Endodermal cell (in vitro differentiated cells): Measurements from ENCODE around the gene MYL5. TPM values are rescaled to one million over a fixed set of nuclear protein-coding genes. Genes with fewer than 3 reads are reported as not detected.
A peak's percentile ranks its signal among the peaks of the same experiment; 100 is the strongest.

Experiments used
- DNase-seq: peaks from one replicate; pipeline ENCODE4 v3.0.0-alpha.2; 2017
- H3K27ac ChIP-seq: 2 replicates; pipeline ENCODE4 v1.5.1; 2013; ENCODE audit warnings: mild to moderate bottlenecking, low read depth, low read length, moderate library complexity
- H3K27me3 ChIP-seq: 2 replicates; pipeline ENCODE4 v1.6.1; 2013; ENCODE audit warnings: mild to moderate bottlenecking, low read length, moderate library complexity; ENCODE audit not compliant: insufficient read depth, control insufficient read depth, poor library complexity, severe bottlenecking
- H3K36me3 ChIP-seq: 2 replicates; pipeline ENCODE4 v1.7.0; 2013; ENCODE audit warnings: mild to moderate bottlenecking, low read length, moderate library complexity; ENCODE audit not compliant: control insufficient read depth, insufficient read depth
- H3K4me1 ChIP-seq: one replicate; pipeline ENCODE4 v1.7.0; 2013; ENCODE audit warnings: low read length; ENCODE audit not compliant: control insufficient read depth, insufficient read depth
- H3K4me3 ChIP-seq: 2 replicates; pipeline ENCODE4 v1.5.1; 2013; ENCODE audit warnings: mild to moderate bottlenecking, low read length, moderate library complexity
- H3K9ac ChIP-seq: 2 replicates; pipeline ENCODE4 v1.6.1; 2013; ENCODE audit warnings: mild to moderate bottlenecking, low read length, moderate library complexity; ENCODE audit not compliant: poor library complexity, severe bottlenecking; ENCODE audit errors: extremely low read depth
- H3K9me3 ChIP-seq: 2 replicates; pipeline ENCODE4 v1.6.1; 2013; ENCODE audit warnings: mild to moderate bottlenecking, low read length, moderate library complexity; ENCODE audit not compliant: control insufficient read depth
- H3K27ac Mint-ChIP-seq: 2 replicates; pipeline ENCODE4 v1.8.0; 2020; ENCODE audit warnings: mixed read lengths
- H3K27me3 Mint-ChIP-seq: 2 replicates; pipeline ENCODE4 v1.8.0; 2021; ENCODE audit warnings: mild to moderate bottlenecking, mixed read lengths; ENCODE audit not compliant: insufficient read depth
- H3K36me3 Mint-ChIP-seq: 2 replicates; pipeline ENCODE4 v1.8.0; 2020; ENCODE audit warnings: low read depth, mixed read lengths
- H3K4me1 Mint-ChIP-seq: 2 replicates; pipeline ENCODE4 v1.8.0; 2020; ENCODE audit warnings: mixed read lengths
- H3K4me3 Mint-ChIP-seq: 2 replicates; pipeline ENCODE4 v1.8.0; 2020; ENCODE audit warnings: mild to moderate bottlenecking, moderate library complexity, mixed read lengths
- H3K9me3 Mint-ChIP-seq: 2 replicates; pipeline ENCODE4 v1.8.0; 2020; ENCODE audit warnings: mild to moderate bottlenecking, mixed read lengths
- CTCF ChIP-seq: fragments of 200-600 bp; sonication (generic); conservative IDR thresholded peaks from 2 replicates; pipeline ENCODE4 v1.5.0; 2021; ENCODE audit warnings: antibody characterized with exemption, mild to moderate bottlenecking
- whole genome bisulfite sequencing, 2 experiments: methylation state at CpG; one replicate each; pipeline versions ENCODE4 v1.1.5 to v1.1.7; 2013; ENCODE audit warnings: missing lambda C conversion rate in 2 of 2, mixed read lengths in 1 of 2; ENCODE audit not compliant: insufficient coverage in 1 of 2, insufficient read length in 1 of 2; 5-methylcytosine and 5-hydroxymethylcytosine counted together
- total RNA-seq, 2 donors: library from RNA; stranded (reverse); fragmentation: NEBNext Ultra II Directional in 1 of 2; extraction: Animal tissue kit (Norgen Biotek cat#: 25700) in 1 of 2; gene quantifications; 2 replicates in 1 of 2; 3 replicates in 1 of 2; pipeline ENCODE4 v1.2.1, GENCODE V29; 2021

The MYL5 gene
- total RNA-seq, 2 donors from 2014 or later, result 20.0 to 23.4 TPM

GRCh38 chr4:649293-649625 is 25.1 kb upstream of the MYL5 start:
- Histone ChIP-seq H3K36me3 (no peaks in the 10 kb centered on the region), H3K27me3 (no peaks in the 10 kb centered on the region), H3K4me1 (no peaks in the 10 kb centered on the region), H3K4me3 (no peak overlapping the region), H3K27ac (no peak overlapping the region), H3K9ac (no peak overlapping the region), H3K9me3 (no peaks in the 10 kb centered on the region)
- no peaks in the 10 kb centered on the region for H3K4me1 Mint-ChIP-seq
- TF ChIP-seq CTCF, result no peak
- H3K36me3 Mint-ChIP-seq, result no peaks in the 10 kb centered on the region
- no peak for DNase-seq
- no peak overlapping the region for H3K27ac Mint-ChIP-seq
- WGBS, 2 experiments, result 89 to 91% methylated on average over 6 to 7 of the region's 7 CpGs
- H3K4me3 Mint-ChIP-seq, result no peak overlapping the region
- H3K9me3 Mint-ChIP-seq, result no peaks in the 10 kb centered on the region
- no peaks in the 10 kb centered on the region for H3K27me3 Mint-ChIP-seq

GRCh38 chr4:649751-650310 is 24.5 kb upstream of the MYL5 start:
- no peaks in the 10 kb centered on the region for H3K36me3 ChIP-seq
- 90 to 98% methylated on average over 10 to 13 of the region's 13 CpGs for whole genome bisulfite sequencing, 2 experiments
- DNase-seq, result no peak
- TF ChIP-seq CTCF, result no peak
- no peaks in the 10 kb centered on the region for H3K4me1 ChIP-seq
- Mint-ChIP-seq H3K9me3 (no peaks in the 10 kb centered on the region), H3K4me3 (no peak overlapping the region), H3K27me3 (no peaks in the 10 kb centered on the region), H3K4me1 (no peaks in the 10 kb centered on the region), H3K36me3 (no peaks in the 10 kb centered on the region), H3K27ac (no peak overlapping the region)
- no peak overlapping the region for H3K27ac ChIP-seq
- no peaks in the 10 kb centered on the region for H3K9me3 ChIP-seq
- no peak overlapping the region for H3K4me3 ChIP-seq
- no peaks in the 10 kb centered on the region for H3K27me3 ChIP-seq
- H3K9ac ChIP-seq, result no peak overlapping the region

- Mint-ChIP-seq H3K27me3 (no peaks in the 10 kb centered on the region), H3K9me3 (no peaks in the 10 kb centered on the region), H3K27ac (no peak overlapping the region), H3K4me1 (no peaks in the 10 kb centered on the region), H3K36me3 (no peaks in the 10 kb centered on the region), H3K4me3 (no peak overlapping the region)
- H3K4me1 ChIP-seq, result no peaks in the 10 kb centered on the region
- 87 to 95% methylated on average over 9 to 18 of the region's 18 CpGs for WGBS, 2 experiments
- H3K36me3 ChIP-seq, result no peaks in the 10 kb centered on the region
- no peak for TF ChIP-seq CTCF
- H3K9me3 ChIP-seq, result no peaks in the 10 kb centered on the region
- H3K27ac ChIP-seq, result no peak overlapping the region
- DNase-seq, result peak; percentile 42
- H3K4me3 ChIP-seq, result no peak overlapping the region
- H3K27me3 ChIP-seq, result no peaks in the 10 kb centered on the region
- H3K9ac ChIP-seq, result no peak overlapping the region
These were observed 23.9 kb upstream of the MYL5 start for GRCh38 chr4:650461-650860.
